Stimulated activated CD4-positive, alpha-beta T cell treated with anti-CD3 and anti-CD28 coated beads, TNF-alpha, amount 100 ng/mL, for 24 hours (primary cell): ENCODE results near the gene ATG13.

Experiments
- DNase-seq, 3 experiments: peaks; one replicate each; pipeline ENCODE4 v3.0.0-alpha.2; 2020; ENCODE audit warnings: low read depth in 3 of 3

ATG13 gene

GRCh38 chr11:46675288-46675851, 58.0 kb downstream of the ATG13 start:
- no peak for DNase-seq

GRCh38 chr11:46675949-46676348, 58.6 kb downstream of the ATG13 start:
- no peak for DNase-seq

- DNase-seq: no peak
These were observed 59.2 kb downstream of the ATG13 start for GRCh38 chr11:46676436-46677158.

- no peak for DNase-seq
These were observed 59.8 kb downstream of the ATG13 start for GRCh38 chr11:46677169-46677568.

GRCh38 chr11:46677991-46678740, 60.8 kb downstream of the ATG13 start:
- no peak for DNase-seq

- DNase-seq: no peak
These were observed 61.4 kb downstream of the ATG13 start for GRCh38 chr11:46678741-46679130.

GRCh38 chr11:46679241-46680163, 62.1 kb downstream of the ATG13 start:
- DNase-seq: no peak

- no peak for DNase-seq
These were observed 62.9 kb downstream of the ATG13 start for GRCh38 chr11:46680164-46680760.

GRCh38 chr11:46680815-46681214, 63.5 kb downstream of the ATG13 start:
- DNase-seq: no peak

- DNase-seq: no peak
These were observed 64.5 kb downstream of the ATG13 start for GRCh38 chr11:46681814-46682213.

- DNase-seq: no peak
These were observed 65.7 kb downstream of the ATG13 start for GRCh38 chr11:46682773-46683752.

GRCh38 chr11:46684367-46684766, 67.0 kb downstream of the ATG13 start:
- no peak for DNase-seq

- no peak for DNase-seq
These were observed 69.8 kb downstream of the ATG13 start for GRCh38 chr11:46686886-46687795.

- no peak for DNase-seq
These were observed 73.3 kb downstream of the ATG13 start for GRCh38 chr11:46690702-46691101.

- DNase-seq: no peak
These were observed 75.1 kb downstream of the ATG13 start for GRCh38 chr11:46692450-46692849.

GRCh38 chr11:46693597-46694012, 76.3 kb downstream of the ATG13 start:
- DNase-seq: no peak

- DNase-seq: no peak
These were observed 76.7 kb downstream of the ATG13 start for GRCh38 chr11:46694072-46694471.

- no peak for DNase-seq
These were observed 77.3 kb downstream of the ATG13 start for GRCh38 chr11:46694607-46695006.
